Measurements from ENCODE around the gene HGD.

DNA sequence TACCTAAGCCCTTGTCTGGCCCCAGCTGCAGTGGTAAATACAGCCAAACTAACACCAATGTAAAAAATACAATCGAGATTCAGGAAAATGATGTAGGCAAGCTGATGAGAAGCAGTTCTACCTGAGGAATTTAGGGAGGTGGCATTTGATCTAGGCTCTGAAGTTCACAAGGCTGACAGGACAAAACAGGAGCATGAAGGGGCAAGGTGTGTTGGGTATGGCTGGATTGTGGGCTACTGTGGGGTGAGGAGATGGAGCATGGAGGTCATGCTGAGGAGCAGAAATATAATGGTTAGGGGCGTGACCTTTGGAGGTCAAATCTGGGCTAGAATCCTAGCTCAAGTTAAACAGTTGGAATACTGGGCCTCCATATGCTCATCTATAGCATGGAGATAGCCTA lies 79.4 kb downstream of the HGD start:
- TF ChIP-seq POLR2A (IDR thresholded peaks at IDR 0.05; ENCODE audit: low read length) (peak; percentile 42), GATA1 (IDR thresholded peaks at IDR 0.05; ENCODE audit: low read depth, low read length) (no peak)
